GM21529 (cell line): ENCODE data around the gene ADGRF4.
"Not testable (repeated sequence)": the region's sequence is repeated elsewhere in the genome, so short reads cannot be mapped to it uniquely, and the experiment has no call there.

ENCODE experiments used
- ATAC-seq: cut with Tn5 transposase; IDR thresholded peaks from one replicate; pipeline ENCODE4 v1.9.1; 2021; ENCODE audit not compliant: unreplicated experiment

Gene ADGRF4

DNA sequence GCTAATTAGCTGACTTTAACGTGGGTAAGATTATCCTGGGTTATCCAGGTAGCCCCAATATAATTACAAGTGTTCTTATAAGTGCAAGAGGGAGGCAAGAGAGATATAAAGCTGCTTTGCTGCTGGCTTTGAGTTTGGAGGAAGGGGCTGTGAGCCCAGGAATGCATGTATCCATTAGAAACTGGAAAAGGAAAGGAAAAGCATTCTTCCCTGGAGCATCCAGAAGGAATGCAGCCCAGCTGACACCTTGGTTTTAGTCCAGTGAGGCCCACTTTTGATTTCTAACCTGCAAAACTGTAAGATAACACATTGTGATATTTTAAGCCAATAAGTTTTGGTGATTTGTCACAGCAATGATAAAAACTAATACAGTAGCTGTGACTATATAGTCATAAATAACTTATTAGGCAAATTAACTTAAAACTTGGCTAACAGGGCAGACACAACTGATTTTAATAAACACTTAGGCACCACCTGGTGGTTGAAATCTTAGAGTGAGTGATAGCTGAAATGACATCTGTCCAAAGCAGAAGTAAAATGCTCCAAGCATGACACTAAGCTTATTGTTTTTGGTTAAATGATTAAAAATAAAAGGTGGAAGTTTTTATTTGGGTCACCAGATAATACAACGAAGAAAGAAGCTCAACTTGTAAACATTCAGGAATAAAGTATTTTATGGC is 35.6 kb downstream of the ADGRF4 start:
- ATAC-seq = peak; percentile 84

DNA sequence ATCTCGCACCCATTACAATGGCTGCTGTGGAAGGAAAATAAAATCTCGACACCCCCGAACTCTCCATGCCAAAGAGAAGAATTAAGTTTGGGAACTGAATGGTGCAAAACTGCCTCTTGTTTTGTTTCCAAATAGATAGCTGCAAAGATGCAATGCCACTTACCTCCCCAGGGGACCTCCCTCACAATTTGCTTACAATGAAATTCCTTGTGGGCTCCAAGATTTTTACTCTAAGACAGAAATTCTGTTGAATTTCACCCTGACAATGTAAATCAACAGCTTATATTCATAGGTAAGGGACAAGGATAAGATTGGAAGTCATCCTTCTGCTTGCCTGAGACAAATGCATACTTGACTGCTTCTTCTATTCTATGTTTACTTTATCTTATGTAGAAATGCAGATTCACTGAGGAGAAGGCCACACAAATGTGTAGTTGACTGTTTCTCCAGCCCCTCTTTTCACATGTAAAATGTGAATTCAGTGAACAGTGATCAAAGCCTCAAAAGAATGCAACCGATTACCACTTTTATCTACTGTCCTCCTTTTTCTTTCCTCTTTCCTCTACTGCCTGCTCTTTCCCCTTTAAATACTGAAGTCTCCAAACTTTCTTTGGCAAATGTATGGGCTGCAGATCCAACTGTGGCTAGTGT is 36.6 kb downstream of the ADGRF4 start:
- ATAC-seq = no peak

DNA sequence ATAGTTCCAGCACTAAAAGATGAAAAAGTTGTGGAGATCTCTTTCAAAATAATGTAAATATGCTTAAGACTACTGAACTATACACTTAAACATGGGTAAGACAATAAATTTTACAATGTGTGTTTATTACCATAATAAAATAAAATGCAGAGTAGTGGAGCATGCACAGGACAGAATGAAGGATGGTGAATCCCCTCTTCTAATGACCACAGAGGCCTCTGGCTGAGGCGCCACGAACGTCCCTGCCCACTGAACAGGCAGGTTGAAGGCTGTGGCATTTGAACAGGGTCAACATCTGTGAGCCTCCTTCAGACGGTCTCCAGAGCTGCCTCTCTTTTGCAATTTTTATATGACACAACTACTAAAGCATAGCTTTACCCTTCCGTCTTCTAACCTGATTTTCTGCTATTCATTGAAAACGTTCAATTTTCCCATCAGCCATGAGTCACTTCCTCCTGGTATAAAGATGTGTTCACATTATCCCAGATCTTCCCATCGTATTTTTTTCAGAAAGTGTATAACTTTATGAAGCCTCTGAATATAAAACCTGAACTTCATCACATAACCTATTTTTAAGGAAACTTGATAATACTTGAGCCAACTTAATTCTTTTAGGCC is 37.8 kb downstream of the ADGRF4 start:
- ATAC-seq = no peak

DNA sequence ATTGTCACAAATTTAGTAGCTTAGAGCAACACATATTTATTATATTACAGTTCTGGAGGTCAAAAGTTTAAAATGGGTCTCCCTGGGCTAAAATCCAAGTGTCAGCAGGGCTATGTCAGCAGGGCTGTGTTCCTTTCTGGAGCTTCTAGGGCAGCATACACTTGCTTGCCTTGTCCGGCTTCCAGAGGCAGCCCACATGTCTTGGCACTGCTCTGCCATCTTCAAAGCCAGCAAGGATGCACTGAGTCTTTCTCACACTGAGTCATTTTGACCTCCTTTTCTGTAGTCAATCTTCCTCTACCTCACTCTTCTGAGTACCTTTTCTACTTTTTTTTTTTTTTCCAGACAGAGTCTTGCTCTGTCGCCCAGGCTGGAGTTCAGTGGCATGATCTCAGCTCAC is 39.0 kb downstream of the ADGRF4 start:
- ATAC-seq = no peak

DNA sequence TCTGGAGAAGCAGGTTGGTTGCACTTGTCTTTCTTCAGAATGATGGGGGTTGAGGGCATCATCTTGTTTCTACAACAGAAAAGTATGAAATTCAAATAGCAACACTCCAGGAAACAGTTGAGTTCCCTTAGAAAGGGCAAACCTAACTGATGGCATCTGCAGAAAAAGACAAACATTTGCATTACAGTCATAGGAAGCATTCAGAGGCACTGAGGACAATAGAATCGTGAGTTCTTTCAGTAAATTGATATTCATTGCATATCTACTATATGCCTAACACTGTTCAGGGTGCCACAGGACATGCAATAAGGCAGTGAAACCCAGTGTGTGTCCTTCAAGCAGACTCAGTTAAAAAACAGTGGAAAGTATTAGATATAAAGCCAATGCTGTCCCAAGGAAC is 42.3 kb downstream of the ADGRF4 start:
- ATAC-seq = no peak

DNA sequence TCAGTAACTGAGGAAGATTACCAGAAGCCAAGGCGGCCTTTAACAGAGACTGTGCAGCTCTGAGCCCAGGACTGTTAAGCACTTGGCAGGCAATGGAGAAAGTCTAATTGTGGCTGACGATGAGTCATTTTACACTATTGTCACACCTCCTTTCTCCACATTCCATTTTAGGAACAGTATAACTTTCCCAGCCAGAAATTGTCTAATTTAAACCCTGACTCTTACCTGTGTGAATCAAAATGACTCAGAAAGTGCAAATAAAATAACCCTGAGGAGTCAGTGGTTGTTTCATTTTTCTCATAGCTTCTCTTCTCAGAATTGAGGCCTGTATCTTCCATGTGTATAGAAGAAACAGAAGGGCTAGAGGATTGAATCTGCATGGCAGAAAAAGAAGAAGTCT is 43.4 kb downstream of the ADGRF4 start:
- ATAC-seq = peak; percentile 78

DNA sequence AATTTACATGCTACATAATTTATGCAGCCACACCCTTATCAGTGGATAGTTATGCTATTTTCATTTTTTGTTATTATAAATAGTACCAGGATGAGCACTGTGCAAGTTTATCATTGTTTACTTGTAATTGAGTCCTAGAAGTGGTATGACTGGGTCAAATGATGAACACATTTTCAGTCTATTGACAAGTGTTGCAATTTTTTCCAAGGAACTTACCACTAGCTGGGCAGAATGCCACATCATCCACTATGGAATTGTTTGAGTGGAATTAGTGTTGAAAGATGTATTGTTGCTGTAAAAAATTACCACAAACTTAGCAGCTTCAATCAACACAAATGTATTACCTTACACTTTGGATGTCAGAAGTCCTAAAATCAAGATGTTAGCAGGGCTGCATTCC is 45.4 kb downstream of the ADGRF4 start:
- no peak for ATAC-seq

DNA sequence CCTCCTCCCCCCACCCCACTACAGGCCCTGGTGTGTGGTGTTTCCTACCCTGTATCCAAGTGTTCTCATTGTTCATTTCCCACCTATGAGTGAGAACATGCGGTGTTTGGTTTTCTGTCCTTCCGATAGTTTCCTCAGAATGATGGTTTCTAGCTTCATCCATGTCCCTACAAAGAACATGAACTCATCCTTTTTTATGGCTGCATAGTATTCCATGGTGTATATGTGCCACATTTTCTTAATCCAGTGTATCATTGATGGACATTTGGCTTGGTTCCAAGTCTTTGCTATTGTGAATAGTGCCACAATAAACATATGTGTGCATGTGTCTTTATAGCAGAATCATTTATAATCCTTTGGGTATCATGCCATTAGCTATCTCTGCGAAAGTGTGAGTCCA is 46.9 kb downstream of the ADGRF4 start:
- not testable (repeated sequence) for ATAC-seq

DNA sequence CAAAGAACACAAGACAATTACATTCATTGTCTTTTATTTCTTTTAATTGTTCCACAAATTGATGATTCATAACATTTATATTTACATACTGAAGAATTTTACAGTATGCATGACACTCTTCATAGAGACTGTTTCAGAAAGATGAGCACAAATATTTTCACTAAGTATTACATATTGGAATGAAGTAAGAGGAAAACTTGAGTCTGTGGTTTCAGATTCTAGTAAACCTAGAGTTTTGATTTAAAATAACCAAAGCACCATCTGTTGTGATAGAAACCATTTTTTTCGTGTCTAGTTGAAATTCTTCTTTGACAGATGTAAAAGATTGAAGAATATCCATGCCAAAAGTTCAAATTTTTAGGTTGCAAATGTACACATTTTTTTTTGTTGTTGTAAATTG is 51.4 kb downstream of the ADGRF4 start:
- ATAC-seq = no peak

DNA sequence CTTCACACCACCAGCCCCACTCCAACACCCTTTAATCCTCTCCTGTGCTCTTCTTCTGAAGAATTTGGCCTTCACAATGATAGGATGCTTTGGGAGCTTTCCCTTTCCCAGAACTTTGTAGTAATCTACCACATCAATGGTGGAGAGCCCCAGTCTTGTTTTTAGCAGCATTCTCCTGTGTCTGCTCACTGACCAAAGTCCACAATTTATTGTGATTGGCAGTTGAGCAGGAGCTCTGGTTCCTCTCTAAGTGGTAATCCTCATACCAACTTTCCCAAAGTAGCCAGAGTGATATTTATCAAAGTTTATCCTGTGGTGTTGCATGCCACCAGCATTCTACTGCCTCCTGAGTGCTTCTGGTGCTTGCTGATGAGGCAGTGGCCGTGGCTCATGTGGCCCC is 54.4 kb downstream of the ADGRF4 start:
- ATAC-seq = no peak

DNA sequence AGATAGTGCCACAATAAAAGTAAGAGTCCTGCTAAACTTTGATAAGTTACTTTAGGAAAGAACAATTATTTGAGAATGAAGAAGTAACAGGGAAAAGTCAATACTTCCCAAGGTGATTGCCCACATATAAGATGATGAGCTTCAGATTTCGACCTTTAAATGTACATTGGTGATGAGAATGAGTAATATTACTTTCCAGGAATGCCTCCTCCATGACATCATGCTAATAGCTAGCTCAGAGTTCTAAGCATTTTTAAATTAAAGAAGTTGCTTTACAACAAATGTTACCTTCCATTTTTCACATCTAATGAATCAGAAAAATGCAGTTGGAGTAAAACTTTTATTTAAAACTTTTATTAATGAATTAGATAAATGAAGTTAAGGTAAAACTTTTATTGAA is 61.0 kb downstream of the ADGRF4 start:
- ATAC-seq = no peak

DNA sequence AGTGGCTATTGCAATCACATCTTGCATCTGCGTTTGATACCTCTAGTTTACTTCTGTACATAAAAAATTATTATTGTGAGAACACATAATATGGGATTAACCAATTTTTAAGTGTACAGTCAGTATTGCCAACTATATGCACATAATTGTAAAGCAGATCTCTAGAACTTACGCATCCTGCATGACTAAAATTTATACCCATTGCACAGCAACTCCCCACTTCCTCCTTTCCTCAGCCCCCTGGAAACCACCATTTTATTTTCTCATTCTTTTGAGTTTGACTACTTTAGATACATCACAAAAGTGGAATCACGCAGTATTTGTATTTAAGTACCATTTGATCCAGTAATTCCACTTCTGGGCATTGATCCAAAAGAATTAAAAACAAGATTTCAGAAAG is 64.1 kb downstream of the ADGRF4 start:
- no peak for ATAC-seq

DNA sequence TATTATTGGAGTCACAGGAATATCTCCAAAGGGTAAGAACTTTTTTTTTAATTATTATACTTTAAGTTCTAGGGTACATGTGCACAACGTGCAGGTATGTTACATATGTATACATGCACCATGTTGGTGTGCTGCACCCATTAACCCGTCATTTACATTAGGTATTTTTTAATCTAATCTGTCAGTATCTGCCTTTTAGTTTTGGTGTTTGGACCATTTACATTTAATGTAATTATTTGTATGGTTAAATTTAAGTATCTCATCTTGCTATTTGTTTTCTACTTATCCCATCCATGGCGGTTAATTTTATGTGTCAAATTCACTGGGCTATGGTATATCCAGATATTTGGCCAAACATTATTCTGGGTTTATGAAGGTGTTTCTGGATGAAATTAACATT is 68.1 kb downstream of the ADGRF4 start:
- no peak for ATAC-seq

DNA sequence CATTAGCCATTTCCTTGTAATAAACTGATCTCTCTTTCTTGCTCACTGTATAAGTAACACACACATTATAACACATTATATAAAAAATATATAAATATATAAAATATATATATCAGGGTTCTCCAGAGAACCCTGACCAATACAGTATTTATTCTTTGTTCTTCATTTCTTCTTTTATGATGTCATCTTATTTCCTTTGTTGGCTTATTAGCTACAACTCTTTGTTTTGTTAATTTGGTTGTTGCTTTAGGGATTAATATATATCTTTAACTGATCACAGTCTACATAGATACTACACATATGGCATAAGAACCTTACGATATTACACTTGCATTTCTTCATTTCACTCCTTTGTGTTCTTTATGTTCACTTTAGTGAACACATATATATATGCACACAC is 68.7 kb downstream of the ADGRF4 start:
- ATAC-seq = no peak

DNA sequence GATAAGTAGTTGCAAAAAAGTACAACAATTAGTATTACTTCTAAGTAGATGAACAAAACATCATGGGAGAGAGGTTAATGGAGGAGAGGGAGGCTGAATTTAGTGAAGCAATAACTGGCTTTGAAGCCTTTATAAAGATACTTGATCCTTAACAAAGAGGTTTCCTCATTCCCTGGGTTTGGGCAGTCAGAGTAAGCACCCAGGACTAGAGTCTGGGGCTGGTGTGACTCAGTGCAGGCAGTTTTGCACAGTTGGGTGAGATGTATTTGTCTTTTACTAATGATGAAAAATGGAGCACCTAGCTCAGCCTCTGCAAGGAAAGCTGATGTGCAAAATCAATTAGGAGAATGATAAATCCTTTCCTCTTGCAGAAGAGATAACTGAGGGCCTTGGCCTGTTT is 71.6 kb downstream of the ADGRF4 start:
- no peak for ATAC-seq
